HK-2 (cell line): ENCODE measurements around the gene HDAC8.

Experiments
- DNase-seq: peaks from one replicate; pipeline ENCODE4 v3.0.0-alpha.2; 2018; ENCODE audit not compliant: unreplicated experiment

HDAC8 gene

GRCh38 chrX:72297953-72298730, 274.5 kb downstream of the HDAC8 start:
- no peak for DNase-seq

GRCh38 chrX:72296991-72297390, 275.7 kb downstream of the HDAC8 start:
- no peak for DNase-seq

- no peak for DNase-seq
Measured at GRCh38 chrX:72295745-72296144, 276.9 kb downstream of the HDAC8 start.

GRCh38 chrX:72294497-72294896, 278.1 kb downstream of the HDAC8 start:
- no peak for DNase-seq

GRCh38 chrX:72282302-72282701, 290.3 kb downstream of the HDAC8 start:
- no peak for DNase-seq

- DNase-seq, result no peak
Measured at GRCh38 chrX:72280321-72280845, 292.3 kb downstream of the HDAC8 start.
